Prostate gland (tissue), 2 donors: Measurements from ENCODE around the gene SCO1. TPM values are rescaled to one million over a fixed set of nuclear protein-coding genes. Genes with fewer than 3 reads are reported as not detected.

Experiments used
- DNase-seq: peaks from one replicate; pipeline ENCODE4 v3.0.0-alpha.2; 2019; ENCODE audit warnings: low spot score
- H3K27ac ChIP-seq, 2 donors: fragments of 200-600 bp; sonication (generic); 2 replicates each; pipeline ENCODE4 v1.5.1; 2017 to 2019
- H3K27me3 ChIP-seq: fragments of 200-600 bp; sonication (generic); replicated peaks from 2 replicates; pipeline ENCODE4 v1.5.1; 2019; ENCODE audit not compliant: insufficient read depth
- H3K36me3 ChIP-seq, 2 donors: fragments of 200-600 bp; sonication (generic); 1 replicate in 1 of 2; 2 replicates in 1 of 2; pipeline versions ENCODE4 v1.5.1 to v1.8.1; 2017 to 2019
- H3K4me1 ChIP-seq: fragments of 200-600 bp; sonication (generic); replicated peaks from 2 replicates; pipeline ENCODE4 v1.5.1; 2019
- H3K4me3 ChIP-seq, 2 donors: fragments of 200-600 bp; sonication (generic); 2 replicates each; pipeline ENCODE4 v1.5.1; 2017 to 2019
- H3K9me3 ChIP-seq: fragments of 200-600 bp; sonication (generic); 2 replicates; pipeline ENCODE4 v1.5.1; 2017
- POLR2A ChIP-seq: fragments of 450-650 bp; IDR thresholded peaks from one replicate; pipeline ENCODE4 v1.6.1; 2016; ENCODE audit warnings: antibody characterized with exemption, mild to moderate bottlenecking
- POLR2AphosphoS5 ChIP-seq: sonication (generic); formaldehyde crosslinking; IDR thresholded peaks from one replicate; pipeline ENCODE4 v1.6.1; 2017; ENCODE audit warnings: antibody characterized with exemption
- WGBS: methylation state at CpG from one replicate; pipeline ENCODE4 v1.1.5; 2018; 5-methylcytosine and 5-hydroxymethylcytosine counted together
- intact Hi-C: fragments of 100-400 bp; cut with DNase I; formaldehyde crosslinking; loops from one replicate; pipeline ENCODE4 v1.14.2; 2022
- total RNA-seq, 2 donors: library from RNA; depleted of rRNA; stranded (reverse); fragments of >200 nt; gene quantifications; one replicate each; pipeline ENCODE4 v1.1.0, GENCODE V29; 2016
- TF ChIP-seq, protein P1 (sequence below), 4 experiments: fragments of 200-600 bp in 2 of 4; fragments of 450-650 bp in 2 of 4; sonication (generic) in 2 of 4; IDR thresholded peaks; 1 replicate in 3 of 4; 2 replicates in 1 of 4; pipeline ENCODE4 v1.5.1; 2016 to 2019; ENCODE audit warnings: antibody characterized with exemption in 4 of 4, mild to moderate bottlenecking in 2 of 4, moderate library complexity in 2 of 4

Gene SCO1
- total RNA-seq, 2 donors from 2014 or later = 21.7 to 38.3 TPM

DNA sequence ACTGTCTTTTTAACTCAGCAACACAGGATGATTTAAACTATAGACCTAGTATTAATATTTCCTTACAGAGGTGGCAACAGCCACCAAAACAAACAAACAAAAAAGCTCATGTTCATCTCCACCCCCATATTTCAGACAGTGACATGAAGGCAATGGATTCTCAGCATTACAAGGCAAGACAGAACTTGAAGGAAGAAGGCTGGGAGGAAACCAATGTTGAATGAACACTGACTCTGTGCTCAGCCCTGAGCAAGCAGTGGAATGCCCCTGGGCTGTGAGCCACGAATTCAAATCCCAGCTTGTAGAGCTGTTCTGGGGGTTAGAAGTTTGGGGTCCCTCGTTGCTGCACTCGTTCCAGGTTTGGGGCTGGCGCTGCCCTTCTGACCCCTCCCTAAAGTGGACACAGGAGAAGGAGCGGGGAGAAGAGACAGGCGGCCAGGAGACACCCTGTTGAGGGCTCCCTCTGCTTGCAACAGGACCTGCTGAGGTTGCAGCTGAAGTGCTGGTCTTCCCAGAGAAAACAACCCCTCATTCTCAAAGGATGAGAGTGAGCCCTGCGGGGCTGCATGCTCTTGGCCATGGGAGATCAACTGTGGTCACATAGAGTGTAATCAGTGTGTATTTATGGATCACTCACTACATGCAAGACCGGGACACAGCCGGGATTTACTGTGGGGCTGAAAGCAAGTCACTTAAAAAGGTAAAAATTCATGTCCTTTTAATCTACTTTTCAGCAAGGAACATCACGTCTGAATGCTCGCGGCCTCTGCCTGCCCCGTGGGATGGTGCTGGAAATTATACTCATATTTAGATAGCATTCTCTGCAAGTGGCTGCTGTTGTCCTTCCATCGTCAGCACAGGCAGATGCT, 74.5 kb downstream of the SCO1 start:
- H3K4me1 ChIP-seq = no peaks in the 10 kb centered on the region
- H3K27ac ChIP-seq = peak overlapping the region; percentile 44 to 50
- TF ChIP-seq POLR2A = no peak
- TF ChIP-seq, protein P1, sequence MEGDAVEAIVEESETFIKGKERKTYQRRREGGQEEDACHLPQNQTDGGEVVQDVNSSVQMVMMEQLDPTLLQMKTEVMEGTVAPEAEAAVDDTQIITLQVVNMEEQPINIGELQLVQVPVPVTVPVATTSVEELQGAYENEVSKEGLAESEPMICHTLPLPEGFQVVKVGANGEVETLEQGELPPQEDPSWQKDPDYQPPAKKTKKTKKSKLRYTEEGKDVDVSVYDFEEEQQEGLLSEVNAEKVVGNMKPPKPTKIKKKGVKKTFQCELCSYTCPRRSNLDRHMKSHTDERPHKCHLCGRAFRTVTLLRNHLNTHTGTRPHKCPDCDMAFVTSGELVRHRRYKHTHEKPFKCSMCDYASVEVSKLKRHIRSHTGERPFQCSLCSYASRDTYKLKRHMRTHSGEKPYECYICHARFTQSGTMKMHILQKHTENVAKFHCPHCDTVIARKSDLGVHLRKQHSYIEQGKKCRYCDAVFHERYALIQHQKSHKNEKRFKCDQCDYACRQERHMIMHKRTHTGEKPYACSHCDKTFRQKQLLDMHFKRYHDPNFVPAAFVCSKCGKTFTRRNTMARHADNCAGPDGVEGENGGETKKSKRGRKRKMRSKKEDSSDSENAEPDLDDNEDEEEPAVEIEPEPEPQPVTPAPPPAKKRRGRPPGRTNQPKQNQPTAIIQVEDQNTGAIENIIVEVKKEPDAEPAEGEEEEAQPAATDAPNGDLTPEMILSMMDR (IDR thresholded peaks at IDR 0.05) = no peak
- TF ChIP-seq POLR2AphosphoS5 = peak; percentile 67
- peak; percentile 45 for DNase-seq
- no peak overlapping the region for H3K4me3 ChIP-seq
- no peaks in the 10 kb centered on the region for H3K27me3 ChIP-seq
- H3K36me3 ChIP-seq = no peaks in the 10 kb centered on the region
- intact Hi-C loops = loop anchor here (2.0 kb wide), 1 partner anchor 296 kb away; no protein-coding TSS in a partner anchor
- no peaks in the 10 kb centered on the region for H3K9me3 ChIP-seq
- WGBS = 46% methylated on average over 14 of the region's 14 CpGs

Other genes with a start within 250 kb of the SCO1 start
- not detected for gene MYH4, start 228.0 kb downstream of the SCO1 start, total RNA-seq
- gene MYH1, start 179.0 kb downstream of the SCO1 start, total RNA-seq = under 1 TPM in 1 of 2 donors, not detected in 1; 0.06 TPM
- under 1 TPM; 0.18 to 0.23 TPM for gene MYH2, start 147.9 kb downstream of the SCO1 start, total RNA-seq
- 10 to 100 TPM in 1 of 2 donors, 1 to 10 TPM in 1; 5.9 to 14.8 TPM for gene MYH3, start 40.2 kb downstream of the SCO1 start, total RNA-seq
- 10 to 100 TPM in 1 of 2 donors, 1 to 10 TPM in 1; 9.7 to 23.1 TPM for gene ADPRM, start 61 bp upstream of the SCO1 start, total RNA-seq
- gene TMEM220, start 32.5 kb upstream of the SCO1 start, total RNA-seq = 10 to 100 TPM; 18.4 to 30.1 TPM
- gene TMEM238L, start 106.6 kb upstream of the SCO1 start, total RNA-seq = 10 to 100 TPM in 1 of 2 donors, 1 to 10 TPM in 1; 7.7 to 12.0 TPM
- gene PIRT, start 140.6 kb upstream of the SCO1 start, total RNA-seq = 1 to 10 TPM in 1 of 2 donors, not detected in 1; 1.2 TPM